GM13976 (cell line): ENCODE data around the gene OTUD3.

Experiments
- DNase-seq: peaks from one replicate; pipeline ENCODE4 v3.0.0; 2012; ENCODE audit warnings: low spot score
- CTCF ChIP-seq: IDR thresholded peaks from 2 replicates; pipeline ENCODE4 v1.5.1; 2012; ENCODE audit warnings: borderline replicate concordance, mild to moderate bottlenecking; ENCODE audit not compliant: insufficient read depth; ENCODE audit errors: extremely low read depth, missing control alignments, control extremely low read depth
- in situ Hi-C: fragments of 300-500 bp; cut with MboI; formaldehyde crosslinking; loops from one replicate; pipeline ENCODE4 v1.12.0; 2022; ENCODE audit warnings: low sequenced_read_pairs, mixed read lengths, inconsistent platforms; ENCODE audit not compliant: unreplicated experiment

The OTUD3 gene

GRCh38 chr1:19860418-19860817 lies 21.8 kb upstream of the OTUD3 start:
- no peak for DNase-seq
- TF ChIP-seq CTCF = no peak
- in situ Hi-C loops = no loop called here

- TF ChIP-seq CTCF = no peak
- in situ Hi-C loops = no loop called here
- no peak for DNase-seq
These were observed 21.2 kb upstream of the OTUD3 start for GRCh38 chr1:19861034-19861433.

GRCh38 chr1:19861842-19862530 lies 20.2 kb upstream of the OTUD3 start:
- in situ Hi-C loops = no loop called here
- DNase-seq = no peak
- TF ChIP-seq CTCF = no peak

GRCh38 chr1:19862944-19863343 lies 19.3 kb upstream of the OTUD3 start:
- DNase-seq = no peak
- in situ Hi-C loops = no loop called here
- no peak for TF ChIP-seq CTCF

GRCh38 chr1:19864570-19865160 lies 17.5 kb upstream of the OTUD3 start:
- in situ Hi-C loops = no loop called here
- DNase-seq = no peak
- TF ChIP-seq CTCF = no peak

- in situ Hi-C loops = no loop called here
- TF ChIP-seq CTCF = no peak
- DNase-seq = no peak
These were observed 16.2 kb upstream of the OTUD3 start for GRCh38 chr1:19866029-19866428.
